Renal cortical epithelial cell (primary cell): ENCODE results near the gene C1QTNF12. TPM values are rescaled to one million over a fixed set of nuclear protein-coding genes. Genes with fewer than 3 reads are reported as not detected.
"Not testable (repeated sequence)": the region's sequence is repeated elsewhere in the genome, so short reads cannot be mapped to it uniquely, and the experiment has no call there.

Experiments
- DNase-seq: peaks from one replicate; pipeline ENCODE4 v3.0.0-alpha.2; 2011; ENCODE audit warnings: low read depth
- total RNA-seq: library from RNA; depleted of rRNA; stranded (reverse); fragments of >200 nt; gene quantifications from 2 replicates; pipeline ENCODE4 v1.2.3, GENCODE V29; 2014

The C1QTNF12 gene
- total RNA-seq, 1 donor from 2014 or later, result 0.40 TPM

GRCh38 chr1:1259540-1259939, 13.0 kb upstream of the C1QTNF12 start:
- no peak for DNase-seq

GRCh38 chr1:1259119-1259488, 12.6 kb upstream of the C1QTNF12 start:
- DNase-seq, result no peak

- no peak for DNase-seq
Measured at GRCh38 chr1:1256956-1257871, 10.7 kb upstream of the C1QTNF12 start.

GRCh38 chr1:1255611-1256010, 9.1 kb upstream of the C1QTNF12 start:
- no peak for DNase-seq

GRCh38 chr1:1255078-1255477, 8.6 kb upstream of the C1QTNF12 start:
- DNase-seq, result no peak

- DNase-seq, result no peak
Measured at GRCh38 chr1:1254667-1254998, 8.1 kb upstream of the C1QTNF12 start.

- no peak for DNase-seq
Measured at GRCh38 chr1:1253972-1254666, 7.6 kb upstream of the C1QTNF12 start.

GRCh38 chr1:1253314-1253713, 6.8 kb upstream of the C1QTNF12 start:
- DNase-seq, result no peak

GRCh38 chr1:1250786-1251284, 4.3 kb upstream of the C1QTNF12 start:
- DNase-seq, result no peak

- DNase-seq, result not testable (repeated sequence)
Measured at GRCh38 chr1:1248009-1248913, 1.7 kb upstream of the C1QTNF12 start.

- no peak for DNase-seq
Measured at GRCh38 chr1:1247341-1247913, 905 bp upstream of the C1QTNF12 start.

- DNase-seq, result no peak
Measured at GRCh38 chr1:1245817-1246576, 525 bp downstream of the C1QTNF12 start.

- DNase-seq, result no peak
Measured at GRCh38 chr1:1245178-1245816, 1.2 kb downstream of the C1QTNF12 start.

- peak; percentile 5 for DNase-seq
Measured at GRCh38 chr1:1244192-1244811, 2.2 kb downstream of the C1QTNF12 start.

GRCh38 chr1:1243807-1244191, 2.7 kb downstream of the C1QTNF12 start:
- DNase-seq, result no peak

GRCh38 chr1:1243266-1243660, 3.3 kb downstream of the C1QTNF12 start:
- no peak for DNase-seq

GRCh38 chr1:1242461-1243265, 3.9 kb downstream of the C1QTNF12 start:
- no peak for DNase-seq

GRCh38 chr1:1241588-1242219, 4.8 kb downstream of the C1QTNF12 start:
- no peak for DNase-seq
